Vagina (tissue), 2 donors: Measurements from ENCODE around the gene LYPD1.

ENCODE experiments used
- POLR2A ChIP-seq, 2 donors: fragments of 450-650 bp; IDR thresholded peaks; one replicate each; pipeline ENCODE4 v1.6.1; 2017; ENCODE audit warnings: antibody characterized with exemption in 2 of 2, mild to moderate bottlenecking in 2 of 2, moderate library complexity in 2 of 2
- TF ChIP-seq, protein P1 (sequence below), 3 experiments: fragments of 450-650 bp in 2 of 3; fragments of 200-600 bp in 1 of 3; sonication (generic) in 1 of 3; IDR thresholded peaks; one replicate each; pipeline ENCODE4 v1.5.1; 2017 to 2019; ENCODE audit warnings: antibody characterized with exemption in 3 of 3, mild to moderate bottlenecking in 2 of 3, moderate library complexity in 2 of 3

DNA sequence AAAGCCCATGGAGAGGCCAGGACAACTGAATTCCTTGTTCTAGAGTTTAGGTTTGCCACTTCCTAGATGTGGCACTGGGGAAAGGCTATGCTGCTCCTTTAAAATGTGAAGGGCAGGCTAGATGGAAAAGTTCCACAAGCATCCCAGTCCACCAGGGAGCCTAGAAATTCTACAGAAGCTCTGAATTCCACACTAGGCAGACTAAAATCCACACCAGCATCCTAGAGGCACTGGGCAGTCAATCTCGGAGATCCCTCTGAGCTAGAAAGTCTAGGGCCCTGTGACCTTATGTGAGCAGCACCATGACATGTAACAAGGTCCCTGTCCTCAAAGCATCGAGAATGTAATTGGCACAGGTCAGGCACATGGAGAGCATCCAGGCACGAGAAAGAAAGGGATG is 71.5 kb downstream of the LYPD1 start:
- TF ChIP-seq POLR2A (IDR thresholded peaks at IDR 0.05): no peak
- TF ChIP-seq, protein P1, sequence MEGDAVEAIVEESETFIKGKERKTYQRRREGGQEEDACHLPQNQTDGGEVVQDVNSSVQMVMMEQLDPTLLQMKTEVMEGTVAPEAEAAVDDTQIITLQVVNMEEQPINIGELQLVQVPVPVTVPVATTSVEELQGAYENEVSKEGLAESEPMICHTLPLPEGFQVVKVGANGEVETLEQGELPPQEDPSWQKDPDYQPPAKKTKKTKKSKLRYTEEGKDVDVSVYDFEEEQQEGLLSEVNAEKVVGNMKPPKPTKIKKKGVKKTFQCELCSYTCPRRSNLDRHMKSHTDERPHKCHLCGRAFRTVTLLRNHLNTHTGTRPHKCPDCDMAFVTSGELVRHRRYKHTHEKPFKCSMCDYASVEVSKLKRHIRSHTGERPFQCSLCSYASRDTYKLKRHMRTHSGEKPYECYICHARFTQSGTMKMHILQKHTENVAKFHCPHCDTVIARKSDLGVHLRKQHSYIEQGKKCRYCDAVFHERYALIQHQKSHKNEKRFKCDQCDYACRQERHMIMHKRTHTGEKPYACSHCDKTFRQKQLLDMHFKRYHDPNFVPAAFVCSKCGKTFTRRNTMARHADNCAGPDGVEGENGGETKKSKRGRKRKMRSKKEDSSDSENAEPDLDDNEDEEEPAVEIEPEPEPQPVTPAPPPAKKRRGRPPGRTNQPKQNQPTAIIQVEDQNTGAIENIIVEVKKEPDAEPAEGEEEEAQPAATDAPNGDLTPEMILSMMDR (IDR thresholded peaks at IDR 0.05): no peak
